ACC112 (cell line): ENCODE data around the gene PALLD.

Source experiments
- H2AFZ ChIP-seq: fragments of 200-600 bp; sonication (generic); one replicate; pipeline ENCODE4 v1.6.0; 2017; ENCODE audit warnings: antibody characterized with exemption, low read length; ENCODE audit not compliant: unreplicated experiment
- H3K27ac ChIP-seq: fragments of 200-600 bp; sonication (generic); 2 replicates; pipeline ENCODE4 v1.5.1; 2014; ENCODE audit warnings: low read depth, mild to moderate bottlenecking, antibody characterized with exemption, low read length, moderate library complexity
- H3K27me3 ChIP-seq: fragments of 200-600 bp; sonication (generic); 2 replicates; pipeline ENCODE4 v1.6.1; 2014; ENCODE audit warnings: mild to moderate bottlenecking, antibody characterized with exemption, low read length, moderate library complexity, mixed read lengths; ENCODE audit not compliant: insufficient read depth
- H3K36me3 ChIP-seq: fragments of 200-600 bp; sonication (generic); 2 replicates; pipeline ENCODE4 v1.6.1; 2016; ENCODE audit warnings: mild to moderate bottlenecking, antibody characterized with exemption, low read length, moderate library complexity, mixed read lengths; ENCODE audit not compliant: insufficient read depth
- H3K4me1 ChIP-seq: fragments of 200-600 bp; sonication (generic); one replicate; pipeline ENCODE4 v1.6.1; 2016; ENCODE audit warnings: low read length, mixed read lengths; ENCODE audit not compliant: insufficient read depth, unreplicated experiment, control insufficient read depth
- H3K4me3 ChIP-seq: fragments of 200-600 bp; sonication (generic); 2 replicates; pipeline ENCODE4 v1.5.1; 2014; ENCODE audit warnings: mild to moderate bottlenecking, low read depth, low read length
- H3K79me2 ChIP-seq: fragments of 200-600 bp; sonication (generic); one replicate; pipeline ENCODE4 v1.6.0; 2016; ENCODE audit warnings: low read length; ENCODE audit not compliant: control insufficient read depth, unreplicated experiment, insufficient read depth

Gene PALLD

GRCh38 chr4:168475745-168476144, 21.1 kb upstream of the PALLD start:
- H3K79me2 ChIP-seq = peaks cover 64% of the 10 kb centered on the region
- H3K4me1 ChIP-seq = peaks cover 25% of the 10 kb centered on the region
- H3K27me3 ChIP-seq = no peaks in the 10 kb centered on the region
- no peak overlapping the region for H2AFZ ChIP-seq
- H3K27ac ChIP-seq = no peak overlapping the region
- H3K4me3 ChIP-seq = peak overlapping the region; percentile 34; the same call in 1 of the 2 replicates
- H3K36me3 ChIP-seq = peaks cover 33% of the 10 kb centered on the region

GRCh38 chr4:168478868-168479267, 18.0 kb upstream of the PALLD start:
- Histone ChIP-seq H2AFZ (no peak overlapping the region), H3K36me3 (peaks cover 5% of the 10 kb centered on the region; the same call in 1 of the 2 replicates), H3K27ac (no peak overlapping the region), H3K4me1 (peaks cover 51% of the 10 kb centered on the region), H3K27me3 (no peaks in the 10 kb centered on the region), H3K79me2 (peaks cover 57% of the 10 kb centered on the region), H3K4me3 (peak overlapping the region; percentile 86)

- Histone ChIP-seq H2AFZ (peak overlapping the region; percentile 29), H3K27ac (peak overlapping the region; percentile 98)
Observed at GRCh38 chr4:168480931-168481611, 15.8 kb upstream of the PALLD start.

GRCh38 chr4:168483811-168484210, 13.0 kb upstream of the PALLD start:
- H3K27me3 ChIP-seq = no peaks in the 10 kb centered on the region
- peaks cover 59% of the 10 kb centered on the region for H3K4me1 ChIP-seq
- peaks cover 5% of the 10 kb centered on the region; the same call in 1 of the 2 replicates for H3K36me3 ChIP-seq
- H3K27ac ChIP-seq = peak overlapping the region; percentile 98
- peaks cover 15% of the 10 kb centered on the region for H3K79me2 ChIP-seq
- H2AFZ ChIP-seq = peak overlapping the region; percentile 68
- no peak overlapping the region for H3K4me3 ChIP-seq

More at GRCh38 chr4:168480931-168481611, 15.8 kb upstream of the PALLD start:
- peaks cover 40% of the 10 kb centered on the region for H3K79me2 ChIP-seq
- H3K4me3 ChIP-seq = peak overlapping the region; percentile 86
- H3K27me3 ChIP-seq = no peaks in the 10 kb centered on the region
- peaks cover 52% of the 10 kb centered on the region for H3K4me1 ChIP-seq
- H3K36me3 ChIP-seq = peaks cover 5% of the 10 kb centered on the region; the same call in 1 of the 2 replicates

GRCh38 chr4:168484626-168485025, 12.2 kb upstream of the PALLD start:
- peak overlapping the region; percentile 84 for H3K27ac ChIP-seq
- peaks cover 59% of the 10 kb centered on the region for H3K4me1 ChIP-seq
- H3K36me3 ChIP-seq = no peaks in the 10 kb centered on the region
- peaks cover 8% of the 10 kb centered on the region for H3K79me2 ChIP-seq
- H2AFZ ChIP-seq = peak overlapping the region; percentile 23
- H3K27me3 ChIP-seq = no peaks in the 10 kb centered on the region
- no peak overlapping the region for H3K4me3 ChIP-seq

- peaks cover 2% of the 10 kb centered on the region for H3K79me2 ChIP-seq
Observed at GRCh38 chr4:168485156-168485910, 11.5 kb upstream of the PALLD start.

GRCh38 chr4:168486912-168487281, 10.0 kb upstream of the PALLD start:
- Histone ChIP-seq H2AFZ (peak overlapping the region; percentile 85), H3K4me1 (peaks cover 52% of the 10 kb centered on the region), H3K36me3 (no peaks in the 10 kb centered on the region), H3K4me3 (no peak overlapping the region), H3K79me2 (no peaks in the 10 kb centered on the region), H3K27me3 (no peaks in the 10 kb centered on the region), H3K27ac (peak overlapping the region; percentile 67)

More at GRCh38 chr4:168485156-168485910, 11.5 kb upstream of the PALLD start:
- H2AFZ ChIP-seq = peak overlapping the region; percentile 23
- no peaks in the 10 kb centered on the region for H3K36me3 ChIP-seq
- H3K4me1 ChIP-seq = peaks cover 59% of the 10 kb centered on the region
- H3K27ac ChIP-seq = peak overlapping the region; percentile 84
- H3K27me3 ChIP-seq = no peaks in the 10 kb centered on the region
- H3K4me3 ChIP-seq = no peak overlapping the region

GRCh38 chr4:168487282-168488035, 9.4 kb upstream of the PALLD start:
- Histone ChIP-seq H3K27me3 (no peaks in the 10 kb centered on the region), H3K36me3 (no peaks in the 10 kb centered on the region), H3K4me3 (no peak overlapping the region), H3K4me1 (peaks cover 46% of the 10 kb centered on the region), H3K27ac (peak overlapping the region; percentile 67), H2AFZ (peak overlapping the region; percentile 85), H3K79me2 (no peaks in the 10 kb centered on the region)

GRCh38 chr4:168488869-168489274, 8.0 kb upstream of the PALLD start:
- Histone ChIP-seq H2AFZ (no peak overlapping the region), H3K27me3 (no peaks in the 10 kb centered on the region), H3K4me3 (no peak overlapping the region), H3K36me3 (no peaks in the 10 kb centered on the region), H3K27ac (no peak overlapping the region), H3K79me2 (no peaks in the 10 kb centered on the region), H3K4me1 (peaks cover 32% of the 10 kb centered on the region)

GRCh38 chr4:168489616-168490015, 7.2 kb upstream of the PALLD start:
- H2AFZ ChIP-seq = no peak overlapping the region
- no peak overlapping the region for H3K4me3 ChIP-seq
- peaks cover 25% of the 10 kb centered on the region for H3K4me1 ChIP-seq
- no peak overlapping the region for H3K27ac ChIP-seq
- H3K79me2 ChIP-seq = no peaks in the 10 kb centered on the region
- no peaks in the 10 kb centered on the region for H3K36me3 ChIP-seq
- H3K27me3 ChIP-seq = no peaks in the 10 kb centered on the region
